ENCODE data around the gene PSMD11.
"Not testable (repeated sequence)": the region's sequence is repeated elsewhere in the genome, so short reads cannot be mapped to it uniquely, and the experiment has no call there.

The PSMD11 gene

DNA sequence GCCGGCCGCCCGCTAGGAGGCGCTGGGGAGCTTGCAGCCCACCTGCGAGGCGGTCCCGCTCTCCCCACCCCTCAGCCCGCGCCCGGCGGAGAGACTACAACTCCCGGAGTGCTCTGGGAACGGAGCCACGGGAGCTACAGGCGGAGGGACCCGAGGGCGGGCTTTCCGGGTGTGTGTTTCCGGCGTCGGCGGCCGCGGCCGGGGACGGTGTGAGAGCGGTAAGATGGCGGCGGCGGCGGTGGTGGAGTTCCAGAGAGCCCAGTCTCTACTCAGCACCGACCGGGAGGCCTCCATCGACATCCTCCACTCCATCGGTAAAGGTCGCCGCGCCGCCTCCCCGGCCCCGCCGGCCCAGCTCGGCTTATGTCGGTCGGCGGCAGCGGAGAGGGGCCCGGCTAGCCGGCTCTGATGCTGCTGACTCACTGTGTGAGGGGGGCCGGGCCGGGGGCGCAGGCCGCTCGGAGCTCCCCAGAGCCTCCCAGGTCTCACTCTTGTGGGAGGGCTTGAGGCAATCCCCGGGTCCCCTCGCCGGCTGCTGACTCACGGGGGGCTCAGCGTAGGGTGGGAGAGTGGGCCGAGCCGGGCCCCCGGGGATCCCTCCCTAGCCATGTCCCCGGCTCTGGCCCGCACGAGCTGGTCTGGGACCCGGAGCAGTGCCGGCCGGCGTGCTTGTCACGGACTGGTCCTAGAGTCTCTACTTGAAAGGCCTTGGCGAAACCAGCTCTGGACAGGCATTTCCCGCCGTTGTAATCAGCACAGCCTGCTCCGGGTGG, at the start of gene PSMD11:
TSS of gene PSMD11 (plus strand) at position 210 of the 773 bp plus-strand sequence. CDS start at position 224, 14 bp downstream.
- peak; percentile 88 for DNase-seq

DNA sequence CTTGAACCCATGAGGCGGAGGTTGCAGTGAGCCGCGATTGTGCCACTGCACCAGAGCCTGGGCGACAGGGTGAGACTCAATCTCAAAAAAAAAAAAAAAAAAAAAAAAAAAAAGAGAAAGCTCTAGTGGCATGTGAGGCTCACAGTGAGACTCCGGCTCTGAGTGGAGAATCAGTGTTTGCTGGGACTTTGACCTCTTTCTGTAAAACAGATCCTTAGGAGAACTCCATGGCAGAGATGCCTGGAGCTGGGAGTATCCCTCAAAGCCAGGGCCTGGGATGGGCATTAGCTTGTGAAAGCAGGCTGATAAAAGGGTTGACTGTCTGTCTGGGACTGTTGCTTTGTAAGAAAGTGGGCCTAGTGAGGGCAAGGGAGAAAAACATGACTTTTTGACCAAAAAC, 48.0 kb upstream of the PSMD11 start:
- no peak for DNase-seq

DNA sequence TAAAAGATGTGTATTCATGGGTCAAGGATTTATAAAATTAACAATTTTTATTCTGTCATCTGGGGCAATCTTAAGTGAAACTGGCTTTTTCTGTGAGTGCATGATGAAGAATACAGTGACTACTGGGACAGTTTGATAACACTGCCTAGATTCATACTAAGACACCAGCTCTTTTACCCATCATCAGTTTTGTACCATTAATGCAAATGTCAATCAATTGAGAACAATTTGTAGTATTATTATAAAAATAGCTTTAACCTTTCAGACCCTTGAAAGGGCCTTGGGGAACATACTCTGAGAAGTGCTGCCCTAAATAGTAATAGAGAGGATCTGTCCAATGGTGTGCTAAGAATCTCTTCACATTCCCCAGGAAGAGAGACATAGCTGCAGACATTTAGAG, 45.4 kb upstream of the PSMD11 start:
- no peak for DNase-seq

DNA sequence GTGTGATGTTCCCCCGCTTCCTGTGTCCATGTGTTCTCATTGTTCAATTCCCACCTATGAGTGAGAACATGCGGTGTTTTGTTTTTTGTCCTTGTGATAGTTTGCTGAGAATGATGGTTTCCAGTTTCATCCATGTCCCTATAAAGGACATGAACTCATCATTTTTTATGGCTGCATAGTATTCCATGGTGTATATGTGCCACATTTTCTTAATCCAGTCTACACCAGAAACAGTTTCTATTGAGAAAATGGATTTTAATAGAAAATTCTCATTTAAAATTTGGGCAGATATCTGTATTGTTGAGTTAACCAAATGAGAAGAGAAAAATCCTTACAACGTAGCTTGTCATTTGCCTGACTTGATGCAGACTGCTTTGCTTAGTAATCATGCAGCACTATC, 34.2 kb upstream of the PSMD11 start:
- not testable (repeated sequence) for DNase-seq

DNA sequence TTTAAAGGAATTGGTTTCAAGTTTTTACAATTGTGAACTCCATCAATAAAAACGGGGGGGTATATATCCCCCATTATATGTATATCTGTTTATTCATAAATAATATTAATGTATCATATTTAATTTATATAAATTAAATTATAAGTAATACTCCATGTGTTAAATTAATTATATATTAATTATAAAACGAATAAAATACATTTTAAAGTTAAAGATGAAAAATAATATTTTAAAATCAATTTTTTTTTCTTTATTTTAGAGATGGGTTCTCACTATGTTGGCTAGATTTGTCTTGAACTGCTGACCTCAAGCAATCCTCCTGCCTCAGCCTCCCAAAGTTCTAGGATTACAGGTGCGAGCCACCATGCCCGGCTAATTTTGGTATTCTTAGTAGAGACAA, 17.4 kb upstream of the PSMD11 start:
- DNase-seq = no peak

DNA sequence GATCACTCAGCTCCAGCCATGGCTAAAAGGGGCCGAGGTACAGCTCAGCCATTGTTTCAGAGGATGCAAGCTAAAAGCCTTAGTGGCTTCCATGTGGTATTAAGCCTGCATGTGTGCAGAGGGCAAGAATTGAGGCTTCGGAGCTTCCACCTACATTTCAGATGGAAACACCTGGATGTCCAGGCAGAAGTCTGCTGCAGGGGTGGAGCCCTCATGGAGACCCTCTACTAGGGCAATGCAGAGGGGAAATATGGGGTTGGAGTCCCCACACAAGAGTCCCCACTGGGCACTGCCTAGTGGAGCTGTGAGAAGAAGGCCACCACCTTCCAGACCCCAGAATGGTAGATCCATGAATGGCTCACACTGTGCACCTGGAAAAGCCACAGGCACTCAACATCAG, 14.7 kb upstream of the PSMD11 start:
- DNase-seq = no peak

DNA sequence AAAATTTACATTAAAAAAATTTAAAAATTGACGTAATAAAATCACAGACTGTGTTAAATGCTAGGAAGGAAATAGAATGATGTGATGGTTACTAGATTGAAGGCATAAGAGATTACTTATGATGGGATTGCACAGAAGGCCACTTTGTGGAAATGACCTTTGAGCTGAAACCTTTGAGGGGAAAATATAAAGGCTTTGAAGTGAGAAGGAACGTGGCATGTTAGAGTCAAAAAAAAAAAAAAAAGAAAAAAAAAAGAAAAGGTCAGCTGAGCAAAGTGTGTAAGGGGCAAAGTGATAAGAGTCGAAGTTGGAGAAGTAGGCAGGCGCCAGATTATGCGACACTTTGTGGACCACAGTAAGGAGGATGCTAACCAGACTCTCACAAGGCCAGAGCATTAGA, 3.6 kb upstream of the PSMD11 start:
- DNase-seq = no peak

DNA sequence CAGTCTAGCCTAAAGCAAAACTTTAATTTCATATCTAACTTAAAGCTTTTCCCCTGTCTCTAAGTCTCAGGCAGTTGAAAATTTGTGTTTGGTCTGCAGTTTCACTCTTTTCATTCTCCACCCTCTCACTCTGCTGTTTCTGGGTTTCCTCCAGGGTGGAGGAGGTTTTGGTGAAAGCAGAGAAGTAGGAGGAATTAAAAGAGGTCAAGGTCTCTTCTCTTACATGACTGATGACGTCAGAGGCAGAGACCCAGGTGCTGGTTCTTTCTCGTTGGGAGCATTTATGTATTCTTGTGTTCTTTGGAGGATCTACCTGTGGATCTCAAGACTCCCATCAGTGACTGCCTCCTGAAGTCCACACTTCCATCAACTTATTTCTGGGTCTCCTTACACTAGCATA, 2.4 kb upstream of the PSMD11 start:
- DNase-seq = no peak

DNA sequence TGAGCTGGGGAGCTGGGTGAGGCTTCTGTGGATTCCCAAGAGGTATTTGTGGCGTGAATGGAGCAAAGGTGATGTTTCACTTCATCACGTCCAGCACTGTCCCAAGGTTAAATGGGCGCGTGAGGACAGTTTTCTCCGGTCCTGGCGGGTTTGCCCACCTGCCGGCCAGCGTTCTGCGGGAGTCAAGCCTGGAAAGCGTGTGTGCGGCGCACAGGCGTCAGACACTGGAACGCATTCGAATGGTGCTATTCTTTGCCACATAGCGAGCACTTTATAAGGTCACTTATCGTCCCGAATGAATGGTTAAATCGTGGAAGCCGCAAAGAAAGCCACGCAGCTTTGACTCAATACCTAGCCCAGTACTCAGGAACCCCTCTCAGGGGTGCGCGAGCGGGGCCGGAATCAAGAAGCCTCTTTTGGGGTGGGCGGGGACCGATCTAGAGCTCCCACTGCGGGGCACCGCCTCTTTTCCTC, 446 bp upstream of the PSMD11 start:
- no peak for DNase-seq

DNA sequence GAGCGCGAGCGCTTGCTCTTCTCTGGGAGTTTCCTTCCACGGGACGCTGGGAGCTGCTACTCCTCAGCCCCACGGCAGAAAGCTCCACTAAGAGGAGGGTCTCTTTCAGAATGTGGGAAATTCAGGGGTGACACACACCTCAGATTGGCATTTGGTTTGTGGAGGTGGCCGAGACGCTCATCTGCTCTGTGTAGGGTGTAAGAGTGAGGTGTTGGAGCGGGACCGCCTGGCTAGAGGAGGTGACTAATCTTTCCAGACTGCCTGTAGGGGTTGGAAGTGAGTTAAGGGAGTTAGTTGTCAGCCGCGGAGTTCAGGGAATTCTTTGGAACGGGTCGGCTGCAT, 735 bp downstream of the PSMD11 start:
- no peak for DNase-seq

DNA sequence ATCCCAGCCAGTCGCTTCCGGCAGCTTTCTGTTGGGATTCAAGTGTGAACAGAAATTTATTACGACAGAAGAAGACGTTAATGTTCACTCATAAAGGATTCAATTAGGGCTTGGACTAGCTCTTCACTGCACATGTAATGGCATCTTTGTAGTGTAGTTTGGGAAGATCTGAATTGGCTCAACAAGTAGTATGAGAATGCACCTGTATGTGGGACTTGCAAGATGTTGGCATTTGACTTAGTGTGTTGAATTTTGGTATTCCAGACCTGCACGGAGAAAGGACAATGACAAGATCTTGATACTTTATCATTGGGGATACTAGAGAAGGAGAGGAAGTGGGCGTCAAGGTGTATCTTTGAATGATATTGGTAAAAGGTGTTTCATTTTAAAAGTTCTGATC, 1.2 kb downstream of the PSMD11 start:
- DNase-seq = no peak

DNA sequence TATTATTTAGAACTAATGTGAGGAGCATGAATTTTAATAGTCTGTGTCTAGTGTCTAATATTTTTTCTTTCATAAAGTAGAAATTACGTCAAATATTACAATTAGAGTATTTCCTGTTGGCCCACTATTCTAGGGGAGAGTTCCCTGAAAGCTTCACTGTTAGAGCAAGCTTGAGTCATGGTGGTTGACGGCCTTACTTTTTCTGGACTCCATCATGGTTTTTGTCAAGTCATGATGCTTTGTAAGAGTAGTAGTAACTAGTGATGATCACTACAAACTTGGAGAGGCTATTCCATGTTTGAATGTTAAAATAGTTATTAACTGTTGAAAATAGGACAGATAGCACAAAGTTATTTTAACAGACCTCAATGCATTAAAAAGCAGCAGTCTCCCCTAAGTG, 1.7 kb downstream of the PSMD11 start:
- no peak for DNase-seq

DNA sequence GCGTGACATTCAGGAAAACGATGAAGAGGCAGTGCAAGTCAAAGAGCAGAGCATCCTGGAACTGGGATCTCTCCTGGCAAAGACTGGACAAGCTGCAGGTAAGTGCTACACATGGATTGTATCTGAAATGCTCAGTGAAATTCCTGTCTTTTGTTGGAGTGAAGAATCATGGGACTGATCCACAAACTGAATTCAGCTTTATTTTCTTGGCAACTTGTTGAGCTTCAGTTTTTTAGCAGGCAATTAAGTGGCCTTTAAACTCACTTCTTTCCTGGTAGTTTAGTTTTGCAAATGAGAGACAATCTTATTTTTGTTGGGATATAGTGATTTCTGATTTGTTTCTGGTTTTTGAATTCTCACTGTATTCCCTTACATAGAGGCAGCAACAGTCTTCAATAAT, 2.6 kb downstream of the PSMD11 start:
- no peak for DNase-seq

DNA sequence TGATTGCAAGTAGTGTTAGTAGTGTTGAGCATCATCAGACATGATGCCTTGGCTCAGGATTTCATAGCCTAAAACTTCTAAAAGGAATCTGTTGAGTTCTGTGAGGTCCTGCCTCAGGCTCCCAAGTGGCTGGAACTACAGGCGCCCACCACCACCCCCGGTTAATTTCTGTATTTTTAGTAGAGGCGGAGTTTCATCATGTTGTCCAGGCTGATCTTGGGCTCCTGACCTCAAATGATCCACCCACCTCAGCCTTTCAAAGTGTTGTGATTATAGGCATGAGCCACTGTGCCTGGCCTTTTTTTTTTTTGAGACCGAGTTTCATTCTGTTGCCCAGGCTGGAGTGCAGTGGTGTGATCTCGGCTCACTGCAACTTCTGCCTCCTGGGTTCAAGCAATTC, 5.7 kb downstream of the PSMD11 start:
- DNase-seq = no peak

DNA sequence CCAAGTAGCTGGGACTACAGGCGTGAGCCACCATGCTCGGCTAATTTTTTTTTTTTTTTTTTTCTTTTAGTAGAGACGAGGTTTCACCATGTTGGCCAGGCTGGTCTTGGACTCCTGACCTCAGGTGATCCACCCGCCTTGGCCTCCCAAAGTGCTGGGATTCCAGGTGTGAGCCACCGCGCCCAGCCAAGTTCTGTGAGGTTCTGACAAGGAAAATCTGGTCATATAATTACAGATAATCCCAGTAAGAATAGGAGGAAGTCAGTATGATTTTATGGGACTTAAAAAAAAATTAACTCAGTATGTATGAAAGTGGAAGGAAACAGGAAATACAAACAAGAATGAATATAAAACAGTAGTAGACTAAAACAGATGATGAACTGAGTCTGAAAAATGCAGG, 6.1 kb downstream of the PSMD11 start:
- DNase-seq = not testable (repeated sequence)

DNA sequence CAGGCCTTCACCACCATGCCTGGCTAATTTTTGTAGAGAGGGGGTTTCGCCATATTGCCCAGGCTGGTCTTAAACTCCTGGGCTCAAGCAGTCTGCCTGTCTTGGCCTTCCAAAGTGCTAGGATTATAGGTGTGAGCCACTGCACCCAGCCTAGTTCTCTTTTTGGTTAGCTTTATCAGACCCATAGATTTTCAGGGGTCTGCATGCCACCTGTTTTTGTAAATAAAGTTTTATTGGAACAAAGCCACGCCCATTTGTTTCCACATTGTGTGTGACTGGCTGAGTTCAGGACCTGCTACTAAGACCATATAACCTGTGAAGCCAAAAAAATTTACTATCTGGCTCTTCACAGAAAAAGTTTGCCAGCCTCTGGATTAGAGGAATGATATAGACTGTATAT, 7.6 kb downstream of the PSMD11 start:
- DNase-seq = no peak

DNA sequence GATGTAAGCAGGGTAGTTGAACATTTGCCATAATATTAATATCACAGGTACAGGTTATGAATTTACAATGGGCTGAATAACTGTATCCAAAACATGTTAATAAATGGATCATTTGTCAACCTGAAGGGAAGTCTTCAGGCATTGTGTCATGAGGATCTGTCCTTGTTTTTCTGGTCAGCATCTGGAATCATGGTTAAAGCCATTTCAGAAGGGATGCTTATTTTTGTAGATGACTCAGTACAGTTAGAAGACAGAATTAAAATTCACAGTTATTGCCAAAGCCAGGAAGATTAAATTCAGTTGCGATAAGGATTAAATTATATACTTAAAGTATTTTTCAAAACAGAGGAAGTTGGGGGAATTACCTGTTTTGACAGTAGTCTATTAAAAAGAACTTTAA, 8.0 kb downstream of the PSMD11 start:
- no peak for DNase-seq

DNA sequence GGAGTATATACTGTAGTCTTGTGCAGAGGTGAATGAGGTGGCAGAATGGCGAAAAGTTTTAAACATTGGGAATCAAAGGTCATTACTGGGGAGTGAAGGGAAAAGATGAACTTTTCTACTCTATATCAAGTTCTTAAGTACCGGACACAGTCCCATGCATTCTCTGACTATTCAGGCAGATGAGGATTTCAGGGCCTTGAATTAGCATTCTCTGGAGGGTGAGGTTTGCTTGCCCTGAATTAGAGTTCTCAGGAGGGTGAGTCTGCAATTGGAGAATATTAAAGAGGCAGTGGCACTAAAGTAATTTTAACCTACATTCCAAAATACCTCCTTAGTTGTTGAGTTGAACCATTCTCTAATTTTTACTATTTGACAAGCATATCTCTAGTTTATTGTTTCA, 9.1 kb downstream of the PSMD11 start:
- no peak for DNase-seq

DNA sequence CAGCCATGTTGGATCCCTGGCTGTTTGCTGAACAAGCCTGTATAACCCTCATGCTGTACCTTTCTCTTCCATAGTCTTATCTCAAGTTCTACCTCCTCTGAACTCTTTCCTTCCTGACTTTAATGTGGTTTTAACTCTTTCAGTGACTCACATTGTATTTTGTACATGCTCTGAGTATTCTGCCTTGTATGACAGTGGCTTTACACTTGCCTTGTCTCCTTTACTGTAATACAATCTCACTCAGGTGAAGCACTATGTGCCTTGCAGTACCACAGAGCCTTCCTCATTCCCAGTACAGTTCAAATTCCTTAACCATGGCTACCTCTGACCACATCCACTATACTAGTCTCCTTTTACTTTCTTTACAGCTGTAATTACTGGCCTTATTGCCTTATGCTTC, 14.1 kb downstream of the PSMD11 start:
- DNase-seq = no peak

DNA sequence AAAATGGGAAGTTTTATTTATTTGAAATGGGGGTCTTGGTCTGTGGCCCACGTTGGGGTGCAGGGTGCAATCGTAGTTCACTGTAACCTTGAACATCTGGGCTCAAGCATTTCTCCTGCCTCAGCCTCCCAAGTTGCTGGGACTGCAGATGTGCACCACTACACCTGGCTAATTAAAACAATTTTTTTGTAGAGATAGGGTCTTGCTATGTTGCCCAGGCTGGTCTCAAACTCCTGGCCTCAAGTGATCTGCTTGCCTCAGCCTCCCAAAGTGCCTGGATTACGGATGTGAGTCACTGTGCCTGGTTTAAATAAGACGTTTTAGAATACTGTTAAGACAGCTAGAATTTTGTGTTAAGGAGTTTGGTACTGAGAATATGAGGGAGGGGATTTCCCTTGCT, 15.7 kb downstream of the PSMD11 start:
- DNase-seq = no peak

DNA sequence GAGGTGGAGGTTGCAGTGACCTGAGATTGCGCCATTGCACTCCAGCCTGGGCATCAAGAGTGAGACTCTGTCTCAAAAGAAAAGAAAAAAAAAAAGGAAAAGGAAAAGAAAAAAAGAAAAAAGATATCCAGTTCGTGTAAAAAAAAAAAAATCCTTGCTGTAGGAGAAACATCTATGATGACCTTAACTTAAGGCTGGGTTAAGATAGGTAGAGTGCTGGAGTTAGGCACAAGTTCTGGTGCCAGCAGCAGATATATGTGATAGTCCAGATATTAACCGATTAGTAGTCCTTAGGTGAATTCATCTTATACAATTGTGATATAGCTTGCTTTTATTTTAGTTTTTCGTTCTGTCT, 17.2 kb downstream of the PSMD11 start:
- no peak for DNase-seq

DNA sequence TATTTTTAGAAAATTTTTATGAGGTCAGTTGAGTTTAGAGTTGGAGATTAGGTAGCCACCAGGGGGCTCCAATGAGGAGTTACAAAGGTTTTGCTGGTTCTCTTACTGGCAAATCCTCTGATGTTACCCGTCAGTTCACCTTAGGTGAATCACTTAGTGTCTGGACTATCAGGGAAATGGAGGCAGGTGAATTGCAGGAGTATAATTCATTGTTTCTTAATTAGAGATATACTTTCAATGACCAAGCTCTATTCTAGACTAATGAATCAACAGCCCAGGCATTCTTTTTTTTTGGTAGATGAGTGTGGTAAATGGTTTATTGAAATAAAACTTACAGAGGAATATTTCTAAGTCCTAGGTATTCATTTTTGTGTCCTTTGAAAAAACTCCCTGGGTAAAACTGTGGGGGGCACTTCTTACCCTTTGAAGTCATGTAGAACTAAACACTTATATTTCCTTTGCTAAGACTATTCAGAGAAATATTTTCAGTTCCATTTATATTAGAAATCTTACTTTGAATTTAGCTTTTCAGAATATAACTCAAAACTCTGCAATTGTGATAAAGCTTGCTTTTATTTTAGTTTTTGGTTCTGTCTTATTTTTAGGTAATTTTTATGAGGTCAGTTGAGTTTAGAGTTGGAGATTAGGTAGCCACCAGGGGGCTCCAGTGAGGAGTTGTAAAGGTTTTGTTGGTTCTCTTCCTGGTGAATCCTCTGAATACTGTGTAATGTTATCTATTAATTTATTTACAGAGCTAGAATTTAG, 17.7 kb downstream of the PSMD11 start:
- DNase-seq = peak; percentile 12

DNA sequence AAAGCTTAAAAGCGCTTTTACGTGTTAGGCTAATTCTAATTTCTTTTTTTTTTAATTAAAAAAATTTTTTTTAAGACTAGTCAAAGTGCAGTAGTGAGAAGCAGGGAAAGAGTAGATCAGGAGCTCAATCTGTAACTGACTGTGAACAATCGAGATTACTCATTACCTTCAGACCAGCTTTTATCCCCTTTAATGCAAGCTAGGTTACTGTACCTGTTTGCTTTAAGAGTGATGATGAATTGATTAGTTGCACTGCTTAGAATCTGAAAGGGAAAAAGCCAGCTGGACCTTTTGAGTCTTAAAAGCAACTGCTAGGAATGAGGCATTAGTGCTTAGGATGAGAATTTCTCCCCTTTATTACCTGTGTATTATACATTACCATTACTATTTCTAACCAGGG, 19.0 kb downstream of the PSMD11 start:
- DNase-seq = no peak

DNA sequence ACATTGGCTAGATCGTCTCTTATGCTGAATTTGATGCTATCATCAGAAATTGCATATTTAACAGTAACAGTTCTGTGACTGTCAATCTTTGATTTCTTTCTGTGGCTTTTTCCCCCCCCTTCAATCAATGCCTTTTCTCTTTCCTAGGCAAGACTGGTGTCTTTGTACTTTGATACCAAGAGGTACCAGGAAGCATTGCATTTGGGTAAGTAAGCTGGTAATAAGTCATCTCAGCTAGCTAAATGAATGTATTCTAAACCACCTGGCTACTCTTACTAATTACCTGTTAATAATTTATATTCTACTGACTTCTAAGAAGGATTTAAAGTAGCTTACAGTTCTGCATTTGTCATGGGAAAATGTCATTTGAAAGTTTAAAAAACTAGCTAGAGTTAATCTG, 20.1 kb downstream of the PSMD11 start:
- no peak for DNase-seq

DNA sequence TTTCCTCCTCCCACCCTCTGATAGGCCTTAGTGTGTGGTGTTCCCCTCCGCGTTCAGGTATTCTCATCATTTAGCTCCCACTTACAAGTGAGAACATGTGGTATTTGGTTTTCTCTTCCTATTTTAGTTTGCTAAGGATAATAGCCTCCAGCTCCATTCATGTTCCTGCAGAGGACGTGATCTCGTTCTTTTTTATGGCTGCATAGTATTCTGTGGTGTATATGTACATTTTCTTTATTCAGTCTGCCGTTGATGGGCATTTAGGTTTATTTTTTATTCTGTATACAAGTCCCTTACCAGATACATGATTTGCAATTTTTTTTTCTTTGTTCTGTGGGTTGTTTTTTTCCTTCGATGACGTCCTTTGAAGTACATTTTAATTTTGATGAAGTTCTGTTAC, 23.6 kb downstream of the PSMD11 start:
- no peak for DNase-seq
